Erythroblast (primary cell): ENCODE measurements around the gene ZNF638.

Experiments used
- GATA1 ChIP-seq: IDR thresholded peaks from 2 replicates; pipeline ENCODE4 v1.6.1; 2011; ENCODE audit warnings: low read depth, mild to moderate bottlenecking, control low read depth, low read length, moderate library complexity
- POLR2A ChIP-seq: IDR thresholded peaks from 2 replicates; pipeline ENCODE4 v1.6.1; 2011; ENCODE audit warnings: mild to moderate bottlenecking, low read length

- TF ChIP-seq POLR2A: no peak
- TF ChIP-seq GATA1: no peak
These were observed 124.4 kb downstream of the ZNF638 start for GRCh38 chr2:71455741-71456569.
